ENCODE data around the gene RAB37. TPM values are rescaled to one million over a fixed set of nuclear protein-coding genes. Genes with fewer than 3 reads are reported as not detected.

The RAB37 gene
- total RNA-seq, 3 donors from 2014 or later (not counting 1 experiment from before 2014, with no cell fraction given): 150 to 184 (median 169) TPM

- ATAC-seq: no peak
- WGBS (ENCODE audit: insufficient coverage): 89% methylated on average over 8 of the region's 8 CpGs
- no peak overlapping the region for H3K27ac ChIP-seq (ENCODE audit: low read length)
Measured at GRCh38 chr17:74691151-74691550, 45.9 kb upstream of the RAB37 start.

DNA sequence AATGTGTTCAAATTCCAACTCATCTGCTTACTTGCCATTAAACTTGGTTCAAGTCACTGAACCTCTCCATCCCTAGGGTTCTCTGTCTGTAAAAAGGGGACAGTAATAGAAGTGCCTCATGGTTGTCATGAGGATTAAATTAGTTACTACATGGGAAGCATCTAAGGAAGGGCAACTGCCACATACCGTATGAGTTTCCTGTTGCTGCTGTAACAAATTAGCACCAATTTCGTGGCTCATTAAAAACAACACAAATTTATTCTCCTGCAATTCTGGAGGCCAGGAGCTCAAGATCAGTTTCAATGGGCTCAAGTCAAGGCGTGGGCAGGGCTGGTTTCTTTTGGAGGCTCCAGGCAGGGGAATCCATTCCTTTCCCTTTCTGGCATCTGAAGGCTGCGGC lies 43.0 kb upstream of the RAB37 start:
- Histone ChIP-seq H3K4me3 (ENCODE audit: low read length) (no peak overlapping the region), H3K4me1 (ENCODE audit: control insufficient read depth, insufficient read depth, low read length) (peaks cover 12% of the 10 kb centered on the region), H3K36me3 (ENCODE audit: control insufficient read depth, insufficient read depth, low read length) (no peaks in the 10 kb centered on the region), H3K27me3 (ENCODE audit: control insufficient read depth, insufficient read depth, low read length) (no peaks in the 10 kb centered on the region), H3K27ac (ENCODE audit: low read length) (no peak overlapping the region), H3K9me3 (ENCODE audit: control insufficient read depth, insufficient read depth, low read length) (no peaks in the 10 kb centered on the region)
- Mint-ChIP-seq H3K9me3 (no peaks in the 10 kb centered on the region), H3K27me3 (ENCODE audit: low read depth in 2 of 2) (no peaks in the 10 kb centered on the region), H3K36me3 (no peaks in the 10 kb centered on the region), H3K27ac (no peak overlapping the region), H3K4me1 (no peaks in the 10 kb centered on the region), H3K4me3 (no peak overlapping the region)
- intact Hi-C loops (cut with micrococcal nuclease): no loop called here
- DNase-seq (no peak), ATAC-seq (no peak)
- WGBS (ENCODE audit: insufficient coverage): 91% methylated on average over 4 of the region's 4 CpGs
- TF ChIP-seq, protein P1, sequence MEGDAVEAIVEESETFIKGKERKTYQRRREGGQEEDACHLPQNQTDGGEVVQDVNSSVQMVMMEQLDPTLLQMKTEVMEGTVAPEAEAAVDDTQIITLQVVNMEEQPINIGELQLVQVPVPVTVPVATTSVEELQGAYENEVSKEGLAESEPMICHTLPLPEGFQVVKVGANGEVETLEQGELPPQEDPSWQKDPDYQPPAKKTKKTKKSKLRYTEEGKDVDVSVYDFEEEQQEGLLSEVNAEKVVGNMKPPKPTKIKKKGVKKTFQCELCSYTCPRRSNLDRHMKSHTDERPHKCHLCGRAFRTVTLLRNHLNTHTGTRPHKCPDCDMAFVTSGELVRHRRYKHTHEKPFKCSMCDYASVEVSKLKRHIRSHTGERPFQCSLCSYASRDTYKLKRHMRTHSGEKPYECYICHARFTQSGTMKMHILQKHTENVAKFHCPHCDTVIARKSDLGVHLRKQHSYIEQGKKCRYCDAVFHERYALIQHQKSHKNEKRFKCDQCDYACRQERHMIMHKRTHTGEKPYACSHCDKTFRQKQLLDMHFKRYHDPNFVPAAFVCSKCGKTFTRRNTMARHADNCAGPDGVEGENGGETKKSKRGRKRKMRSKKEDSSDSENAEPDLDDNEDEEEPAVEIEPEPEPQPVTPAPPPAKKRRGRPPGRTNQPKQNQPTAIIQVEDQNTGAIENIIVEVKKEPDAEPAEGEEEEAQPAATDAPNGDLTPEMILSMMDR (IDR thresholded peaks at IDR 0.05): no peak

More at GRCh38 chr17:74691151-74691550, 45.9 kb upstream of the RAB37 start:
- H3K36me3 ChIP-seq (ENCODE audit: control insufficient read depth, insufficient read depth, low read length): no peaks in the 10 kb centered on the region
- H3K4me1 Mint-ChIP-seq: peaks cover 0 to 5% of the 10 kb centered on the region in 2 donors
- H3K9me3 Mint-ChIP-seq: no peaks in the 10 kb centered on the region
- no peaks in the 10 kb centered on the region for H3K27me3 ChIP-seq (ENCODE audit: control insufficient read depth, insufficient read depth, low read length)
- intact Hi-C loops (cut with micrococcal nuclease): no loop called here
- no peak overlapping the region for H3K4me3 Mint-ChIP-seq
- H3K9me3 ChIP-seq (ENCODE audit: control insufficient read depth, insufficient read depth, low read length): no peaks in the 10 kb centered on the region
- H3K4me1 ChIP-seq (ENCODE audit: control insufficient read depth, insufficient read depth, low read length): peaks cover 13% of the 10 kb centered on the region
- H3K4me3 ChIP-seq (ENCODE audit: low read length): no peak overlapping the region
- DNase-seq: no peak
- TF ChIP-seq, protein P1 (IDR thresholded peaks at IDR 0.05): no peak
- no peak overlapping the region for H3K27ac Mint-ChIP-seq
- H3K27me3 Mint-ChIP-seq (ENCODE audit: low read depth in 2 of 2): no peaks in the 10 kb centered on the region
- no peaks in the 10 kb centered on the region for H3K36me3 Mint-ChIP-seq

GRCh38 chr17:74695629-74696028 lies 41.4 kb upstream of the RAB37 start:
- H3K27ac ChIP-seq (ENCODE audit: low read length): no peak overlapping the region
- H3K27me3 ChIP-seq (ENCODE audit: control insufficient read depth, insufficient read depth, low read length): no peaks in the 10 kb centered on the region
- Mint-ChIP-seq H3K27me3 (ENCODE audit: low read depth in 2 of 2) (no peaks in the 10 kb centered on the region), H3K4me1 (no peaks in the 10 kb centered on the region), H3K4me3 (no peak overlapping the region), H3K36me3 (no peaks in the 10 kb centered on the region), H3K27ac (no peak overlapping the region), H3K9me3 (no peaks in the 10 kb centered on the region)
- peaks cover 4% of the 10 kb centered on the region for H3K4me1 ChIP-seq (ENCODE audit: control insufficient read depth, insufficient read depth, low read length)
- TF ChIP-seq, protein P1 (IDR thresholded peaks at IDR 0.05): no peak
- intact Hi-C loops (cut with micrococcal nuclease): no loop called here
- ATAC-seq (no peak), DNase-seq (no peak)
- H3K9me3 ChIP-seq (ENCODE audit: control insufficient read depth, insufficient read depth, low read length): no peaks in the 10 kb centered on the region
- 91% methylated on average over 11 of the region's 11 CpGs for WGBS (ENCODE audit: insufficient coverage)
- no peak overlapping the region for H3K4me3 ChIP-seq (ENCODE audit: low read length)
- no peaks in the 10 kb centered on the region for H3K36me3 ChIP-seq (ENCODE audit: control insufficient read depth, insufficient read depth, low read length)

DNA sequence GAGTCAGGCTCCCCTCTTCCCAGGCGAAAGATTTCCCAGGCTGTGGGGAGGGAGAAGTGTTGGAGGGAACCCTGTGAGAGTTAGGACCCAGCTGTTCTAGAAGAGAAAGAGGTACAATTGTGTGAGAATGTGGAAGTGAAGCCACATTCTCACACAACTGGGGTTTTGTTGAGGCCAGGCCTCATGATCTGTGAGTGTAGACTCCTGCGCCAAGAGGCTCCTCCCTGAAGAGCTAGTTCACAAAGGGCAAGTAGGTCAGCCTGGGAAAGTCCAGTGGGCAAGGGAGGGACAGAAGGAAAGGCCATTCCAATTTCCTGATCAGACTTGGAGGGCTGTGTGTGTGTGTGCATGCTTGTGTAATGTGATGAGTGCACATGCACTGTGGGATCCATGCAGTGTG lies 39.5 kb upstream of the RAB37 start:
- Mint-ChIP-seq H3K27ac (no peak overlapping the region), H3K4me1 (no peaks in the 10 kb centered on the region), H3K9me3 (no peaks in the 10 kb centered on the region), H3K27me3 (ENCODE audit: low read depth in 2 of 2) (no peaks in the 10 kb centered on the region), H3K36me3 (no peaks in the 10 kb centered on the region), H3K4me3 (no peak overlapping the region)
- intact Hi-C loops (cut with micrococcal nuclease): no loop called here
- Histone ChIP-seq H3K27me3 (ENCODE audit: control insufficient read depth, insufficient read depth, low read length) (no peaks in the 10 kb centered on the region), H3K9me3 (ENCODE audit: control insufficient read depth, insufficient read depth, low read length) (no peaks in the 10 kb centered on the region), H3K27ac (ENCODE audit: low read length) (no peak overlapping the region), H3K4me1 (ENCODE audit: control insufficient read depth, insufficient read depth, low read length) (peaks cover 3% of the 10 kb centered on the region), H3K4me3 (ENCODE audit: low read length) (no peak overlapping the region), H3K36me3 (ENCODE audit: control insufficient read depth, insufficient read depth, low read length) (no peaks in the 10 kb centered on the region)
- no peak for ATAC-seq
- TF ChIP-seq, protein P1 (IDR thresholded peaks at IDR 0.05): no peak
- no peak for DNase-seq
- 75% methylated on average over 1 of the region's 2 CpGs for WGBS (ENCODE audit: insufficient coverage)

Measured in natural killer cell (primary cell).